Spleen (tissue), 11 donors: ENCODE data around the gene MYOZ2. TPM values are rescaled to one million over a fixed set of nuclear protein-coding genes. Genes with fewer than 3 reads are reported as not detected.

Experiments used
- DNase-seq: peaks from one replicate; pipeline ENCODE4 v3.0.0-alpha.2; 2020
- H3K27ac ChIP-seq, 8 donors: fragments of 200-600 bp; sonication (generic) in 7 of 8; 1 replicate in 4 of 8; 2 replicates in 4 of 8; pipeline versions ENCODE4 v1.5.0 to v1.8.0; 2016 to 2021; ENCODE audit warnings: inconsistent platforms in 4 of 8, mild to moderate bottlenecking in 4 of 8, moderate library complexity in 1 of 8
- H3K27me3 ChIP-seq, 7 donors: fragments of 200-600 bp; sonication (generic) in 6 of 7; replicated peaks in 1 of 7; 1 replicate in 4 of 7; 2 replicates in 3 of 7; pipeline versions ENCODE4 v1.5.0 to v1.8.0; 2016 to 2021; ENCODE audit warnings: inconsistent platforms in 3 of 7, mild to moderate bottlenecking in 1 of 7
- H3K36me3 ChIP-seq, 6 donors: fragments of 200-600 bp; sonication (generic) in 5 of 6; 1 replicate in 4 of 6; 2 replicates in 2 of 6; pipeline versions ENCODE4 v1.5.0 to v1.8.0; 2016 to 2021; ENCODE audit warnings: inconsistent platforms in 2 of 6
- H3K4me1 ChIP-seq, 6 donors: fragments of 200-600 bp; sonication (generic) in 5 of 6; 1 replicate in 3 of 6; 2 replicates in 3 of 6; pipeline versions ENCODE4 v1.5.0 to v1.8.0; 2016 to 2021; ENCODE audit warnings: inconsistent platforms in 3 of 6
- H3K4me3 ChIP-seq, 8 donors: fragments of 200-600 bp; sonication (generic) in 7 of 8; 1 replicate in 4 of 8; 2 replicates in 4 of 8; pipeline versions ENCODE4 v1.5.0 to v1.8.0; 2016 to 2021; ENCODE audit warnings: inconsistent platforms in 4 of 8, mild to moderate bottlenecking in 4 of 8, moderate library complexity in 2 of 8
- H3K9me3 ChIP-seq, 8 donors: fragments of 200-600 bp; sonication (generic) in 7 of 8; 1 replicate in 4 of 8; 2 replicates in 4 of 8; pipeline versions ENCODE4 v1.5.0 to v1.8.0; 2016 to 2021; ENCODE audit warnings: inconsistent platforms in 4 of 8
- POLR2A ChIP-seq, 3 donors: fragments of 450-650 bp; IDR thresholded peaks; one replicate each; pipeline ENCODE4 v1.5.1; 2017; ENCODE audit warnings: antibody characterized with exemption in 3 of 3, mild to moderate bottlenecking in 1 of 3
- POLR2AphosphoS5 ChIP-seq, 3 donors: sonication (generic); formaldehyde crosslinking; IDR thresholded peaks; one replicate each; pipeline ENCODE4 v1.5.1; 2017; ENCODE audit warnings: antibody characterized with exemption in 3 of 3
- WGBS, 5 donors: extraction: QIAGEN DNeasy Blood & Tissue Kit in 3 of 5; methylation state at CpG; one replicate each; pipeline versions ENCODE4 v1.1.5 to v1.1.7; 2013 to 2018; 5-methylcytosine and 5-hydroxymethylcytosine counted together
- intact Hi-C: fragments of 100-400 bp; cut with DNase I; formaldehyde crosslinking; loops from one replicate; pipeline ENCODE4 v1.15.0; 2023; ENCODE audit warnings: low total_unique reads
- polyA plus RNA-seq, 3 donors: library from polyadenylated mRNA; stranded (reverse); fragments of 200-250 nt; gene quantifications; one replicate each; pipeline ENCODE4 v1.2.1, GENCODE V29; 2013
- total RNA-seq, 7 donors: library from RNA; depleted of rRNA in 3 of 7; stranded (reverse); fragments of >200 nt in 3 of 7; fragmentation: NEBNext Ultra II Directional in 4 of 7; extraction: Animal tissue kit (Norgen Biotek cat#: 25700) in 4 of 7; gene quantifications; one replicate each; pipeline versions ENCODE4 v1.1.0 to v1.2.1, GENCODE V29; 2016 to 2021
- TF ChIP-seq, protein P1 (sequence below), 11 experiments: fragments of 200-600 bp in 7 of 11; fragments of 450-650 bp in 4 of 11; sonication (generic) in 4 of 11; IDR thresholded peaks in 8 of 11; conservative IDR thresholded peaks in 3 of 11; 1 replicate in 7 of 11; 2 replicates in 4 of 11; pipeline versions ENCODE4 v1.4.0 to v1.8.0; 2016 to 2021; ENCODE audit warnings: antibody characterized with exemption in 11 of 11, inconsistent platforms in 4 of 11, mild to moderate bottlenecking in 1 of 11
- donor health status: healthy with polysubstance abuse.
- donor health status: DM: no; HTN: no; CAD: no; lungs with moderate emphysema.
- donor health status: DM: no; HTN: no; CAD: no.
- donor health status: Bipolar disorder and iron deficiency.
- donor health status: healthy.
- donor health status: DM: no; HTN: no; CAD: no.
- donor health status: DM: yes; HTN: yes; CAD: no.

MYOZ2 gene
- total and polyA plus RNA-seq, 10 donors, result 0.26 to 0.54 (median 0.41) TPM; not detected in 1

DNA sequence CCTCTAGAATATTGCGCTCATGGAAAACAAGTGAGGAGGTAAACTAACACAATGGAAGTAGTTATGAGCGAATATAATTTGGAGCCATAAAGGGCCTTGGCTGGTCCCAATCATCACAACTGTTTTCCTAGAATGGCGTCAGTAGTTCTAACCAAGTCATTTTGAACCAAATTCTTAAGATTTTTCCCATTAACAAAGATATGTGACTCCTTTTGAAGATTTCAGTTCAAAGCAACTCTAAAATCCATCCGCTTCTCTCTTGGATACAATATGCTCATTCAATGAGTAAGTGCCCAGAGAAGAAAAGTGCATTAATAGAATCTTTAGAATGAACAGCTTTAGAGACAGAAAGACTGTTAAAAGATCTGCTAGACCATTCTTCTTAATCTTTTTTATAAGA is 19.6 kb upstream of the MYOZ2 start:
- DNase-seq, result no peak
- H3K27me3 ChIP-seq, result peaks cover 0 to 3% (median 0%) of the 10 kb centered on the region in 7 donors
- WGBS, 5 donors, result 89 to 98% (median 95%) methylated on average over 4 of the region's 4 CpGs
- intact Hi-C loops, result no loop called here
- no peaks in the 10 kb centered on the region for H3K36me3 ChIP-seq
- TF ChIP-seq, protein P1, sequence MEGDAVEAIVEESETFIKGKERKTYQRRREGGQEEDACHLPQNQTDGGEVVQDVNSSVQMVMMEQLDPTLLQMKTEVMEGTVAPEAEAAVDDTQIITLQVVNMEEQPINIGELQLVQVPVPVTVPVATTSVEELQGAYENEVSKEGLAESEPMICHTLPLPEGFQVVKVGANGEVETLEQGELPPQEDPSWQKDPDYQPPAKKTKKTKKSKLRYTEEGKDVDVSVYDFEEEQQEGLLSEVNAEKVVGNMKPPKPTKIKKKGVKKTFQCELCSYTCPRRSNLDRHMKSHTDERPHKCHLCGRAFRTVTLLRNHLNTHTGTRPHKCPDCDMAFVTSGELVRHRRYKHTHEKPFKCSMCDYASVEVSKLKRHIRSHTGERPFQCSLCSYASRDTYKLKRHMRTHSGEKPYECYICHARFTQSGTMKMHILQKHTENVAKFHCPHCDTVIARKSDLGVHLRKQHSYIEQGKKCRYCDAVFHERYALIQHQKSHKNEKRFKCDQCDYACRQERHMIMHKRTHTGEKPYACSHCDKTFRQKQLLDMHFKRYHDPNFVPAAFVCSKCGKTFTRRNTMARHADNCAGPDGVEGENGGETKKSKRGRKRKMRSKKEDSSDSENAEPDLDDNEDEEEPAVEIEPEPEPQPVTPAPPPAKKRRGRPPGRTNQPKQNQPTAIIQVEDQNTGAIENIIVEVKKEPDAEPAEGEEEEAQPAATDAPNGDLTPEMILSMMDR (IDR thresholded peaks at IDR 0.05 in 8 of 11, conservative IDR thresholded peaks at IDR 0.05 in 3 of 11), result no peak
- TF ChIP-seq POLR2AphosphoS5 (IDR thresholded peaks at IDR 0.05) (no peak), POLR2A (IDR thresholded peaks at IDR 0.05) (no peak)
- H3K4me1 ChIP-seq, result peaks cover 0 to 7% (median 5%) of the 10 kb centered on the region in 6 donors
- H3K4me3 ChIP-seq, result no peak overlapping the region
- H3K27ac ChIP-seq, result no peak overlapping the region
- no peaks in the 10 kb centered on the region for H3K9me3 ChIP-seq

DNA sequence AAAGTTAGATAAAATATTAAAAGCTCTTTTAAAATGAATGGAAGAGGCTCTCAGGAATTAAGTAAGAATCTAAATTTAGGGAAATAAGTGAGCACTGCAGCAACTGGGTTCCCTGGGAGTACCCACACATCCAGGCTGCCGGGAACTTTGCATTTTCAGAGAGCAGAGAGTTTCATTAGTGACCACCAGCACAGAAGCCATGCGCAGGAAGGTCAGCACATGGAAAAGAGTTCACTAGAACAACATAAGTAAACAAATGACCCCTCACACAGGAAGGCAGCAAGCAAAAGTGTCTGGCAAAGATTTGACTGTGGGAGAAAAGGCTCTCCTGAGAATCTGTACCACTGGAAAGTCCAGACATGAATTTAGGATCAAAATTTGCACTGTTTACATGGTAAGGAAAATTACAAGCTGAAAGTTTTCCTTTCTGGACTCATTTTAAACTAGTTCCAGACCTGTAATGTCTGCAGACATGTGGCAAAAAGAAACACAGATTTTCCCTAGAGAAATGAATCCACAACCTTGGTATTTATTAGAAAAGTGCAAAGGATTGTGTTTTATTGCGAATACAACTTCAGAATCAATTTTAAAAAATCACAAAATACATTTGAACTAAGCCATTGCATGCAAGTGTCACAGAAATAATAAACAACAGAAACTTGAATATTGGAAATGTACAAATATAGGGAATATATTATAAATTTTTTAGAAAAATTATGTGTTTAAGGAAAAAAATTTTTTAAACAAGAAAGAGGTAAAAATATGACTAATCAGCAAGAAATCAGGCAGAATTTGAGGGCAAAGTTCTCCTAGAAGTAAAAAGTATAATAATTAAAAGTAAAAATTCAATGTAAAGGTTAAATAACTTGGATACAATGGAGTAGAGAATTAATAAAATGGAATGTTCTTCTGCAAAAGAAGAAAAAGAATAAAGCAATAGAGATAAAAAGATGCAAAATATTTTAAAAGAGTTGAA is 18.4 kb upstream of the MYOZ2 start:
- 73 to 81% (median 75%) methylated on average over 3 of the region's 3 CpGs for WGBS, 5 donors
- Histone ChIP-seq H3K4me3 (no peak overlapping the region), H3K27me3 (peaks cover 0 to 3% (median 0%) of the 10 kb centered on the region in 7 donors), H3K9me3 (no peaks in the 10 kb centered on the region), H3K36me3 (no peaks in the 10 kb centered on the region), H3K27ac (no peak overlapping the region), H3K4me1 (peaks cover 0 to 7% (median 5%) of the 10 kb centered on the region in 6 donors)
- intact Hi-C loops, result no loop called here
- DNase-seq, result no peak
- TF ChIP-seq, protein P1 (IDR thresholded peaks at IDR 0.05 in 8 of 11, conservative IDR thresholded peaks at IDR 0.05 in 3 of 11), result no peak
- TF ChIP-seq POLR2AphosphoS5 (IDR thresholded peaks at IDR 0.05) (no peak), POLR2A (IDR thresholded peaks at IDR 0.05) (no peak)

DNA sequence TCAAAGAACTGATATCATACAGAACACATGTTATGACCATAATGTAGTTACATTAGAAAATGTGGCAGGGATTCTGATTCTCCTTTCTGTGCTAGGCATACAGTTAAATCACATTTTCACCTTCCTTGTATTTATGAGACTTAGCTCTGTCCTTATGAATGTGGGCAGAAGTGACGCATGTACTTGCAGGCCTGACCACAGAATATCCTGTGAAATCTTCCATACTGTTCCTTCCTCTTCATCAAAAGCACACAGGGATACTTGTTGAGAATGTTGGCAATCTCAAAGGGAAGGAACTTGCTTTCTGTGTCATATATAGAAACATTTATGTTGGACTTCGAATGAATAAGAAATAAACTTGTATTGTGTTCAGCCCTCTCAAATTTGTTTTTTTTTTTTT is 17.2 kb upstream of the MYOZ2 start:
- no peaks in the 10 kb centered on the region for H3K9me3 ChIP-seq
- no peak for TF ChIP-seq POLR2AphosphoS5 (IDR thresholded peaks at IDR 0.05)
- no peak for TF ChIP-seq POLR2A (IDR thresholded peaks at IDR 0.05)
- TF ChIP-seq, protein P1 (IDR thresholded peaks at IDR 0.05 in 8 of 11, conservative IDR thresholded peaks at IDR 0.05 in 3 of 11), result no peak
- peaks cover 0 to 2% (median under 1%) of the 10 kb centered on the region in 6 donors for H3K4me1 ChIP-seq
- no peaks in the 10 kb centered on the region for H3K36me3 ChIP-seq
- 28 to 56% (median 42%) methylated on average over 2 of the region's 2 CpGs for WGBS, 5 donors
- peaks cover 0 to 3% (median 0%) of the 10 kb centered on the region in 7 donors for H3K27me3 ChIP-seq
- no peak overlapping the region for H3K27ac ChIP-seq
- no peak for DNase-seq
- H3K4me3 ChIP-seq, result no peak overlapping the region
- intact Hi-C loops, result no loop called here

DNA sequence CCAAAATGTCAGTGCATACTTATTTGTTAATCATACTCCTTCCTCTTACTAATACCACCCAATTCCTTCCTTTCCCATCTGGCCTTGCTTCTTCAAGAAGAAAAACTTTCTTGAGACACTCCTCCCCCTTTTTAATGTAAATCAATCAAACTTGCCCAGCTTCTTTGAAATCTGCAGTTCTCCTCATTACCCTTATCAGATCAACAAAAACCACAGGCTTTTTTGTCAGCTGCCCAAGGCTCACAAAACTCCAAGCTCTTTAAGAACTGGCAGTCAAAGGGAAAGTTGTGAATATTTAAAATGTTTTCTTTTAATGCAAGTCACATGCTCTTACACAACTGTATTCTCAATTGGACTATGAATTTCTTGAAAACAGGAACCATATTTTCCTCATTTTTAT is 11.3 kb upstream of the MYOZ2 start:
- peaks cover 0 to 9% (median 3%) of the 10 kb centered on the region in 6 donors for H3K4me1 ChIP-seq
- no peak overlapping the region for H3K4me3 ChIP-seq
- peak overlapping the region in 2 of 8 donors; percentile 15 to 21 for H3K27ac ChIP-seq
- H3K36me3 ChIP-seq, result no peaks in the 10 kb centered on the region
- intact Hi-C loops, result no loop called here
- no peaks in the 10 kb centered on the region for H3K9me3 ChIP-seq
- no peak for DNase-seq
- no peaks in the 10 kb centered on the region for H3K27me3 ChIP-seq
- TF ChIP-seq, protein P1 (IDR thresholded peaks at IDR 0.05 in 8 of 11, conservative IDR thresholded peaks at IDR 0.05 in 3 of 11), result no peak
- TF ChIP-seq POLR2AphosphoS5 (IDR thresholded peaks at IDR 0.05), result no peak
- TF ChIP-seq POLR2A (IDR thresholded peaks at IDR 0.05), result no peak
